A673 (cell line): ENCODE measurements around the gene RBBP7. TPM values are rescaled to one million over a fixed set of nuclear protein-coding genes. Genes with fewer than 3 reads are reported as not detected.

Experiments used
- BruUV-seq: library from RNA; stranded (reverse); fragments of 400-500 nt; replicated peaks from 2 replicates; lab custom pipeline; 2021; lab: Mats Ljungman, UMichigan
- CTCF ChIA-PET: fragments of 300-600 bp; sonication (Branson Sonifier 250); formaldehyde crosslinking; loops from one replicate; lab custom pipeline; 2022; ENCODE audit warnings: antibody characterized with exemption; lab: Charles Lee
- POLR2A ChIA-PET: fragments of 300-600 bp; sonication (Branson Sonifier 250); formaldehyde crosslinking; loops from one replicate; lab custom pipeline; 2022; ENCODE audit warnings: antibody characterized with exemption; ENCODE audit not compliant: low non-redundant PET; lab: Charles Lee
- DNase-seq: peaks from one replicate; pipeline ENCODE4 v3.0.0-alpha.2; 2015; ENCODE audit warnings: low spot score
- H3K27ac ChIP-seq: fragments of 200-600 bp; sonication (generic); 2 replicates; pipeline ENCODE4 v1.5.1; 2016; ENCODE audit warnings: mixed run types, low read depth, mild to moderate bottlenecking, mixed read lengths, antibody characterized with exemption, low read length; ENCODE audit not compliant: poor library complexity, severe bottlenecking
- H3K27me3 ChIP-seq: fragments of 200-600 bp; sonication (generic); replicated peaks from 2 replicates; pipeline ENCODE4 v1.6.1; 2017; ENCODE audit warnings: mixed run types, low read depth, mild to moderate bottlenecking, mixed read lengths, antibody characterized with exemption, low read length; ENCODE audit not compliant: insufficient read depth, poor library complexity
- H3K36me3 ChIP-seq: fragments of 200-600 bp; sonication (generic); 2 replicates; pipeline ENCODE4 v1.6.1; 2016; ENCODE audit warnings: mixed run types, mild to moderate bottlenecking, mixed read lengths, antibody characterized with exemption, low read length; ENCODE audit not compliant: insufficient read depth, poor library complexity, severe bottlenecking
- H3K4me1 ChIP-seq: fragments of 200-600 bp; sonication (generic); 2 replicates; pipeline ENCODE4 v1.6.1; 2017; ENCODE audit warnings: mixed run types, mild to moderate bottlenecking, mixed read lengths, antibody characterized with exemption, low read length; ENCODE audit not compliant: insufficient read depth, poor library complexity, severe bottlenecking
- H3K4me3 ChIP-seq: fragments of 200-600 bp; sonication (generic); 2 replicates; pipeline ENCODE4 v1.5.1; 2016; ENCODE audit warnings: low read depth, mixed run types, mild to moderate bottlenecking, mixed read lengths, low read length; ENCODE audit not compliant: poor library complexity, severe bottlenecking
- H3K9me3 ChIP-seq: fragments of 200-600 bp; sonication (generic); 2 replicates; pipeline ENCODE4 v1.6.1; 2016; ENCODE audit warnings: mixed run types, low read depth, mild to moderate bottlenecking, mixed read lengths, antibody characterized with exemption, low read length; ENCODE audit not compliant: poor library complexity, severe bottlenecking
- EZH2 ChIP-seq: fragments of 200-600 bp; sonication (generic); IDR thresholded peaks from 2 replicates; pipeline ENCODE4 v1.6.1; 2017; ENCODE audit warnings: borderline replicate concordance, low read depth, mild to moderate bottlenecking, mixed read lengths, antibody characterized with exemption, low read length; ENCODE audit not compliant: poor library complexity, severe bottlenecking
- intact Hi-C: fragments of 100-400 bp; cut with micrococcal nuclease; formaldehyde crosslinking; loops from one replicate; pipeline ENCODE4 v1.10.0; 2022; ENCODE audit not compliant: unreplicated experiment
- total RNA-seq: library from RNA; stranded (reverse); gene quantifications from 2 replicates; pipeline ENCODE4 v1.2.3, GENCODE V29; 2021
- TF ChIP-seq, protein P1 (sequence below): fragments of 300-800, 200-600 bp; sonication (generic); conservative IDR thresholded peaks from 2 replicates; pipeline ENCODE4 v1.5.1; 2017; ENCODE audit warnings: low read depth, mild to moderate bottlenecking, antibody characterized with exemption, low read length, moderate library complexity, mixed read lengths

RBBP7 gene
- total RNA-seq, 1 experiment from 2014 or later, result 125 TPM

DNA sequence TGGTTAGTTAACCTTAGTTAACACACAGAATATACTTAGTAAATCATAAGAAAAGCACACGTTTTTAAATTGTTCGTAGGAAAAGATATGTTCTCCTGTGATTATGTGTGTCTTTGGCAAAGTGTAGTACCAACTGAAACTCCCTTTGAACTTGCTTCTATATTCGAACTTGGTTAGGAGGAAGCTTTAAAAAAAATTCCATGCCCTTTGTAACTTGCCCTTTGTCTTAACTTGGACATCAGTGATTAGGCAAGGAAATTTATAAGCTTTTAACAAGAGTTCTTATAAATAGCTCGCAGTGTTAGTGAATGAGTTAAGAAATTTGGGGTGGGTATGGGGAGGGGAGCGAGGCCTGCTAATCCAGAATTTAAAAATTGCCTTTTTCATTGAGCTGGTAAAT, 50.5 kb downstream of the RBBP7 start:
- H3K27ac ChIP-seq, result no peak overlapping the region
- ChIA-PET POLR2A (no interaction called here), CTCF (no interaction called here)
- peaks cover 23% of the 10 kb centered on the region for H3K36me3 ChIP-seq
- no peaks in the 10 kb centered on the region for H3K4me1 ChIP-seq
- TF ChIP-seq EZH2, result no peak
- TF ChIP-seq, protein P1, sequence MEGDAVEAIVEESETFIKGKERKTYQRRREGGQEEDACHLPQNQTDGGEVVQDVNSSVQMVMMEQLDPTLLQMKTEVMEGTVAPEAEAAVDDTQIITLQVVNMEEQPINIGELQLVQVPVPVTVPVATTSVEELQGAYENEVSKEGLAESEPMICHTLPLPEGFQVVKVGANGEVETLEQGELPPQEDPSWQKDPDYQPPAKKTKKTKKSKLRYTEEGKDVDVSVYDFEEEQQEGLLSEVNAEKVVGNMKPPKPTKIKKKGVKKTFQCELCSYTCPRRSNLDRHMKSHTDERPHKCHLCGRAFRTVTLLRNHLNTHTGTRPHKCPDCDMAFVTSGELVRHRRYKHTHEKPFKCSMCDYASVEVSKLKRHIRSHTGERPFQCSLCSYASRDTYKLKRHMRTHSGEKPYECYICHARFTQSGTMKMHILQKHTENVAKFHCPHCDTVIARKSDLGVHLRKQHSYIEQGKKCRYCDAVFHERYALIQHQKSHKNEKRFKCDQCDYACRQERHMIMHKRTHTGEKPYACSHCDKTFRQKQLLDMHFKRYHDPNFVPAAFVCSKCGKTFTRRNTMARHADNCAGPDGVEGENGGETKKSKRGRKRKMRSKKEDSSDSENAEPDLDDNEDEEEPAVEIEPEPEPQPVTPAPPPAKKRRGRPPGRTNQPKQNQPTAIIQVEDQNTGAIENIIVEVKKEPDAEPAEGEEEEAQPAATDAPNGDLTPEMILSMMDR, result no peak
- no peaks in the 10 kb centered on the region for H3K27me3 ChIP-seq
- H3K9me3 ChIP-seq, result no peaks in the 10 kb centered on the region
- intact Hi-C loops, result loop anchor here (10.0 kb wide), 1 partner anchor 775 kb away; no protein-coding TSS in a partner anchor
- DNase-seq, result no peak
- H3K4me3 ChIP-seq, result no peak overlapping the region
- no TSS peak for BruUV-seq

DNA sequence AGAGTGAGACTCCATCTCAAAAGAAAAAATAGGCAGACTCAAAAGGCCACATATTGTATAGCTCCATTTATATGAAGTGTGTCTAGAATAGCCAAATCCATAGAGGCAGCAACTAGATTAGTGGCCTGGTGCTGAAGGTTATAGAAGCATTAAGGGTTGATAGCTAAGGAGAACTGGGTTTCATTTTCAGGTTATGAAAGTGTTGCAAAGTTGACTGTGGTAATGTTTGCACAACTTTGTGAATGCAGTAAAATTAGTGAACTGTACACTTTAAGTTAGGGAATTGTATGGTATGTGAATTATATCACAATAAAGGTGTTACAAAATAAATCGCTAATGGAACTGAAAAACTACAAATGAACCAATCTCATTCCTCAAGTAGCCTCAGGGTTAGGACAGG, 55.6 kb downstream of the RBBP7 start:
- TF ChIP-seq, protein P1, result no peak
- TF ChIP-seq EZH2, result no peak
- BruUV-seq, result no TSS peak
- Histone ChIP-seq H3K36me3 (peaks cover 13% of the 10 kb centered on the region), H3K4me3 (no peak overlapping the region), H3K4me1 (no peaks in the 10 kb centered on the region), H3K9me3 (no peaks in the 10 kb centered on the region), H3K27ac (no peak overlapping the region), H3K27me3 (no peaks in the 10 kb centered on the region)
- CTCF ChIA-PET, result no interaction called here
- DNase-seq, result no peak
- intact Hi-C loops, result no loop called here
- POLR2A ChIA-PET, result no interaction called here

DNA sequence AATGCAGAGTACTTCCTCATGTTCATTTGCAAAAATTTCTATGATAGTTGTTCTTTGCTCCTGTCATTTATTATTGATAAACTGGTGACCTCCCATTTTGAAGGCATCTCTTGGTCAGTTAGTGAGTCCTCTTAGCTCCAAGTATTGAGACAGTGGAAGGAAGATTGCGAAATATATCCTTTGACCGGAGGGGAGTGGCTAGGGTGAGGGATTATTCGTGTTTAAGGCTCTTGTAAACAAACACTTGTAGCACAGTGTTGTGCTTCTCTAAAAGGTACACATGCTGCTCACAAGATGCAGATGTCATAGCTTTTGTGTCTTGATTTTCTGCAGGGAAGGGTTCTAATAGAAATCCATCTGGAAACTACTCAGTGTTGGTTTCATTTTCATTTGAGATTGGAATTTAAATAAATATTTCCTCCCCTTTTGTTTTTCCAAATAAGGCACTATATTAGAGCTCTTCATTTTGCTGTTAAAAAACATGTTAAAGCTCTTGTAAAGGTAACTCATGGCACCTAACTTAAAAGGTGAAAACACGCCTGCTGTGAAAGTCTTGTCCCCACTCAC, 62.1 kb downstream of the RBBP7 start:
- ChIA-PET CTCF (no interaction called here), POLR2A (no interaction called here)
- DNase-seq, result no peak
- intact Hi-C loops, result no loop called here
- Histone ChIP-seq H3K27me3 (no peaks in the 10 kb centered on the region), H3K4me1 (no peaks in the 10 kb centered on the region), H3K36me3 (peaks cover 2% of the 10 kb centered on the region), H3K4me3 (no peak overlapping the region), H3K27ac (no peak overlapping the region), H3K9me3 (no peaks in the 10 kb centered on the region)
- TF ChIP-seq, protein P1, result no peak
- no peak for TF ChIP-seq EZH2
- no TSS peak for BruUV-seq
